ENCODE data around the gene SHISA9.

The SHISA9 gene

DNA sequence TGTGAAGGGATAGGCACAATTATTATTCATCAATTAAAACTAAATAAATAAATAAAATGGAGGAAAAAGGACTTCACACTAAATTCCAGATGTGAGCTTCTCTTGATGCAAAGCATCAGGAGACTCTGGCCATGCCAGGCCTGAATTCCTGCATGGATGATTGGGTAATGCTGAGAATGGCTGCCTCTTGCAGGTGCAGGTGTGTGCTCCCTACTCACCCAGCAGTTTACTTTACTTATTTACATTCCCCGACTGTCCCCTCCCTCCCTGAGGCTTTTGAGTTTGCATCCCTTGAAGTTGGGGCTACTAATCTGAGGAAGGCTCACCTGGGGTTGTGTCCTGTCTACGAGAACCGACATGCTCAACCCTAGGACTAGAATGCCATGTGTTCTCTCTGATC lies 200.4 kb downstream of the SHISA9 start:
- no peak overlapping the region for H3K4me3 ChIP-seq (replicated peaks; ENCODE audit: low read depth, low read length)
- TF ChIP-seq, protein P1, sequence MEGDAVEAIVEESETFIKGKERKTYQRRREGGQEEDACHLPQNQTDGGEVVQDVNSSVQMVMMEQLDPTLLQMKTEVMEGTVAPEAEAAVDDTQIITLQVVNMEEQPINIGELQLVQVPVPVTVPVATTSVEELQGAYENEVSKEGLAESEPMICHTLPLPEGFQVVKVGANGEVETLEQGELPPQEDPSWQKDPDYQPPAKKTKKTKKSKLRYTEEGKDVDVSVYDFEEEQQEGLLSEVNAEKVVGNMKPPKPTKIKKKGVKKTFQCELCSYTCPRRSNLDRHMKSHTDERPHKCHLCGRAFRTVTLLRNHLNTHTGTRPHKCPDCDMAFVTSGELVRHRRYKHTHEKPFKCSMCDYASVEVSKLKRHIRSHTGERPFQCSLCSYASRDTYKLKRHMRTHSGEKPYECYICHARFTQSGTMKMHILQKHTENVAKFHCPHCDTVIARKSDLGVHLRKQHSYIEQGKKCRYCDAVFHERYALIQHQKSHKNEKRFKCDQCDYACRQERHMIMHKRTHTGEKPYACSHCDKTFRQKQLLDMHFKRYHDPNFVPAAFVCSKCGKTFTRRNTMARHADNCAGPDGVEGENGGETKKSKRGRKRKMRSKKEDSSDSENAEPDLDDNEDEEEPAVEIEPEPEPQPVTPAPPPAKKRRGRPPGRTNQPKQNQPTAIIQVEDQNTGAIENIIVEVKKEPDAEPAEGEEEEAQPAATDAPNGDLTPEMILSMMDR (IDR thresholded peaks at IDR 0.05; ENCODE audit: insufficient read depth, low read length, poor library complexity, severe bottlenecking): no peak
- no peak for DNase-seq (ENCODE audit: extremely low read depth, insufficient read length)
- H3K27me3 ChIP-seq (replicated peaks; ENCODE audit: control insufficient read depth, insufficient read depth, low read length): no peaks in the 10 kb centered on the region
- H3K36me3 ChIP-seq (ENCODE audit: control insufficient read depth, insufficient read depth, low read length): no peaks in the 10 kb centered on the region

GRCh38 chr16:13102401-13102800 lies 201.0 kb downstream of the SHISA9 start:
- Histone ChIP-seq H3K27me3 (replicated peaks; ENCODE audit: control insufficient read depth, insufficient read depth, low read length) (no peaks in the 10 kb centered on the region), H3K36me3 (ENCODE audit: control insufficient read depth, insufficient read depth, low read length) (no peaks in the 10 kb centered on the region), H3K4me3 (replicated peaks; ENCODE audit: low read depth, low read length) (no peak overlapping the region)
- TF ChIP-seq, protein P1 (IDR thresholded peaks at IDR 0.05; ENCODE audit: insufficient read depth, low read length, poor library complexity, severe bottlenecking): no peak
- no peak for DNase-seq (ENCODE audit: extremely low read depth, insufficient read length)

- no peak for DNase-seq (ENCODE audit: extremely low read depth, insufficient read length)
- Histone ChIP-seq H3K4me3 (replicated peaks; ENCODE audit: low read depth, low read length) (no peak overlapping the region), H3K36me3 (ENCODE audit: control insufficient read depth, insufficient read depth, low read length) (no peaks in the 10 kb centered on the region), H3K27me3 (replicated peaks; ENCODE audit: control insufficient read depth, insufficient read depth, low read length) (no peaks in the 10 kb centered on the region)
- TF ChIP-seq, protein P1 (IDR thresholded peaks at IDR 0.05; ENCODE audit: insufficient read depth, low read length, poor library complexity, severe bottlenecking): no peak
Observed at GRCh38 chr16:13103831-13104530, 202.6 kb downstream of the SHISA9 start.

DNA sequence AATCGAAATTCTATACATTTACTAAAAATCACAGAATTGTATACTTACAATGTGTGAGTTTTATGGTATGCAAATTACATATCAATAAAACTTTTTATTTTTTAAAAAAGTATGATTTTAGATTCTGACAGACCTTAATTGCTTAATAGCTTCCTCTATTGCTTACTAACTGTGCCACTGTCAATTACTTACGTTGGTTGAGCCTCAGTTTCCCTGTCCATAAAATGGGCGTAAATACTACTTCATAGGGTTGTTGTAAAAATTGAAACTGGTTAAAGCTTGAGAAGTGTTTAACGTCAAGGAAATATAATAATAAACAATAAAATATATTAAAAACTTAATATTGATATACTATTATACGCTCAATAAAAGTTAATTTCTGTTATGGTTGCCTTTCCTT lies 203.4 kb downstream of the SHISA9 start:
- Histone ChIP-seq H3K27me3 (replicated peaks; ENCODE audit: control insufficient read depth, insufficient read depth, low read length) (no peaks in the 10 kb centered on the region), H3K36me3 (ENCODE audit: control insufficient read depth, insufficient read depth, low read length) (no peaks in the 10 kb centered on the region), H3K4me3 (replicated peaks; ENCODE audit: low read depth, low read length) (no peak overlapping the region)
- DNase-seq (ENCODE audit: extremely low read depth, insufficient read length): no peak
- TF ChIP-seq, protein P1 (IDR thresholded peaks at IDR 0.05; ENCODE audit: insufficient read depth, low read length, poor library complexity, severe bottlenecking): no peak

GRCh38 chr16:13105427-13105826 lies 204.0 kb downstream of the SHISA9 start:
- Histone ChIP-seq H3K4me3 (replicated peaks; ENCODE audit: low read depth, low read length) (no peak overlapping the region), H3K36me3 (ENCODE audit: control insufficient read depth, insufficient read depth, low read length) (no peaks in the 10 kb centered on the region), H3K27me3 (replicated peaks; ENCODE audit: control insufficient read depth, insufficient read depth, low read length) (no peaks in the 10 kb centered on the region)
- TF ChIP-seq, protein P1 (IDR thresholded peaks at IDR 0.05; ENCODE audit: insufficient read depth, low read length, poor library complexity, severe bottlenecking): no peak
- no peak for DNase-seq (ENCODE audit: extremely low read depth, insufficient read length)

GRCh38 chr16:13106464-13106863 lies 205.1 kb downstream of the SHISA9 start:
- H3K4me3 ChIP-seq (replicated peaks; ENCODE audit: low read depth, low read length): no peak overlapping the region
- H3K27me3 ChIP-seq (replicated peaks; ENCODE audit: control insufficient read depth, insufficient read depth, low read length): no peaks in the 10 kb centered on the region
- no peak for DNase-seq (ENCODE audit: extremely low read depth, insufficient read length)
- TF ChIP-seq, protein P1 (IDR thresholded peaks at IDR 0.05; ENCODE audit: insufficient read depth, low read length, poor library complexity, severe bottlenecking): no peak
- H3K36me3 ChIP-seq (ENCODE audit: control insufficient read depth, insufficient read depth, low read length): no peaks in the 10 kb centered on the region

All from GM06990 (cell line).